Measurements from ENCODE around the gene CITED1.

Gene CITED1

DNA sequence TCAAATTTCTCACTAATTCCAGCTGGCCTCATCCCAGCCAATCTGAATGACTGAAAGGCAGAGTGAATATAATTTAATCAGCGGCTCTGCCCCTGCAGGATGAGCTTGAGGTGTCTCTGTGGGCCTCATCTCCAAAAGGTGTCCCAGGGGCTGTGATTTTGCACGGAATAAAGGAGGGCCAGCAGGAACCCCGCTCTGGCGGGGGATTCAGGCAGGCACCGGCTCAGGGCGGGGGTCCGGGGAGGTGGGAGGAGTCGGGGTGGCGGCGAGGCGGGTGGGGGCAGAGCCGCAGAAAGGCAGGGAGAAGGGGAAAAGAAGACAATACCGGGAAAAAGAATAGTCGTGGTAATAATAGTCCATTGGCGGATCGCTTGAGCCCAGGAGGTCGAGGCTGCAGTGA is 50.9 kb downstream of the CITED1 start:
- Histone ChIP-seq H3K4me3 (ENCODE audit: low read length) (no peak overlapping the region), H3K9ac (ENCODE audit: low read length) (no peak overlapping the region), H3K36me3 (replicated peaks; ENCODE audit: insufficient read depth, low read length) (no peaks in the 10 kb centered on the region), H3K9me2 (replicated peaks; ENCODE audit: insufficient read depth, low read length) (no peaks in the 10 kb centered on the region), H4K20me1 (ENCODE audit: insufficient read depth, low read length) (no peaks in the 10 kb centered on the region), H3K4me1 (ENCODE audit: low read length) (no peaks in the 10 kb centered on the region), H3F3A (ENCODE audit: insufficient read depth, low read length) (no peaks in the 10 kb centered on the region), H2AFZ (ENCODE audit: low read length) (no peak overlapping the region), H3K9me3 (replicated peaks; ENCODE audit: insufficient read depth, low read length) (no peaks in the 10 kb centered on the region), H3K27ac (ENCODE audit: low read length) (no peak overlapping the region), H3K4me2 (ENCODE audit: low read depth, low read length) (no peak overlapping the region), H3K27me3 (replicated peaks; ENCODE audit: insufficient read depth, low read length) (no peaks in the 10 kb centered on the region), H3K79me2 (ENCODE audit: low read length) (no peaks in the 10 kb centered on the region)
- TF ChIP-seq EZH2 (optimal IDR thresholded peaks at IDR 0.05; ENCODE audit: low read depth, low read length), result no peak
- TF ChIP-seq, protein P1, sequence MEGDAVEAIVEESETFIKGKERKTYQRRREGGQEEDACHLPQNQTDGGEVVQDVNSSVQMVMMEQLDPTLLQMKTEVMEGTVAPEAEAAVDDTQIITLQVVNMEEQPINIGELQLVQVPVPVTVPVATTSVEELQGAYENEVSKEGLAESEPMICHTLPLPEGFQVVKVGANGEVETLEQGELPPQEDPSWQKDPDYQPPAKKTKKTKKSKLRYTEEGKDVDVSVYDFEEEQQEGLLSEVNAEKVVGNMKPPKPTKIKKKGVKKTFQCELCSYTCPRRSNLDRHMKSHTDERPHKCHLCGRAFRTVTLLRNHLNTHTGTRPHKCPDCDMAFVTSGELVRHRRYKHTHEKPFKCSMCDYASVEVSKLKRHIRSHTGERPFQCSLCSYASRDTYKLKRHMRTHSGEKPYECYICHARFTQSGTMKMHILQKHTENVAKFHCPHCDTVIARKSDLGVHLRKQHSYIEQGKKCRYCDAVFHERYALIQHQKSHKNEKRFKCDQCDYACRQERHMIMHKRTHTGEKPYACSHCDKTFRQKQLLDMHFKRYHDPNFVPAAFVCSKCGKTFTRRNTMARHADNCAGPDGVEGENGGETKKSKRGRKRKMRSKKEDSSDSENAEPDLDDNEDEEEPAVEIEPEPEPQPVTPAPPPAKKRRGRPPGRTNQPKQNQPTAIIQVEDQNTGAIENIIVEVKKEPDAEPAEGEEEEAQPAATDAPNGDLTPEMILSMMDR (IDR thresholded peaks at IDR 0.05; ENCODE audit: low read length), result no peak
- TF ChIP-seq EZH2phosphoT487 (IDR thresholded peaks at IDR 0.05; ENCODE audit: low read length), result no peak
- no peak for DNase-seq

GRCh38 chrX:72253686-72254085 is 52.0 kb downstream of the CITED1 start:
- H3K36me3 ChIP-seq (replicated peaks; ENCODE audit: insufficient read depth, low read length), result no peaks in the 10 kb centered on the region
- no peak for DNase-seq
- TF ChIP-seq EZH2 (optimal IDR thresholded peaks at IDR 0.05; ENCODE audit: low read depth, low read length) (no peak), EZH2phosphoT487 (IDR thresholded peaks at IDR 0.05; ENCODE audit: low read length) (no peak)
- H3F3A ChIP-seq (ENCODE audit: insufficient read depth, low read length), result no peaks in the 10 kb centered on the region
- H3K4me1 ChIP-seq (ENCODE audit: low read length), result no peaks in the 10 kb centered on the region
- H3K4me2 ChIP-seq (ENCODE audit: low read depth, low read length), result no peak overlapping the region
- no peak overlapping the region for H3K4me3 ChIP-seq (ENCODE audit: low read length)
- no peak overlapping the region for H3K9ac ChIP-seq (ENCODE audit: low read length)
- H3K9me2 ChIP-seq (replicated peaks; ENCODE audit: insufficient read depth, low read length), result no peaks in the 10 kb centered on the region
- H3K27ac ChIP-seq (ENCODE audit: low read length), result no peak overlapping the region
- no peaks in the 10 kb centered on the region for H3K9me3 ChIP-seq (replicated peaks; ENCODE audit: insufficient read depth, low read length)
- H3K79me2 ChIP-seq (ENCODE audit: low read length), result no peaks in the 10 kb centered on the region
- no peaks in the 10 kb centered on the region for H4K20me1 ChIP-seq (ENCODE audit: insufficient read depth, low read length)
- no peak overlapping the region for H2AFZ ChIP-seq (ENCODE audit: low read length)
- H3K27me3 ChIP-seq (replicated peaks; ENCODE audit: insufficient read depth, low read length), result no peaks in the 10 kb centered on the region

Data from MM.1S (cell line).